Myocyte (in vitro differentiated cells): ENCODE data around the gene ALDH1A1. TPM values are rescaled to one million over a fixed set of nuclear protein-coding genes. Genes with fewer than 3 reads are reported as not detected.

ENCODE experiments used
- DNase-seq: peaks from one replicate; pipeline ENCODE4 v3.0.0-alpha.2; 2012; ENCODE audit warnings: low read depth
- total RNA-seq: library from RNA; depleted of rRNA; stranded (reverse); fragments of >200 nt; gene quantifications from 2 replicates; pipeline ENCODE4 v1.2.3, GENCODE V29; 2014

ALDH1A1 gene
- total RNA-seq, 1 donor from 2014 or later = 255 TPM

GRCh38 chr9:72921888-72922654, 30.8 kb downstream of the ALDH1A1 start:
- DNase-seq = no peak

GRCh38 chr9:72919246-72919945, 33.5 kb downstream of the ALDH1A1 start:
- DNase-seq = no peak

- DNase-seq = no peak
These were observed 34.9 kb downstream of the ALDH1A1 start for GRCh38 chr9:72917892-72918509.

GRCh38 chr9:72915659-72916058, 37.2 kb downstream of the ALDH1A1 start:
- DNase-seq = no peak

- no peak for DNase-seq
These were observed 38.1 kb downstream of the ALDH1A1 start for GRCh38 chr9:72914750-72915149.

- DNase-seq = no peak
These were observed 39.4 kb downstream of the ALDH1A1 start for GRCh38 chr9:72913382-72914009.

- no peak for DNase-seq
These were observed 40.1 kb downstream of the ALDH1A1 start for GRCh38 chr9:72912476-72913381.

- no peak for DNase-seq
These were observed 41.0 kb downstream of the ALDH1A1 start for GRCh38 chr9:72911816-72912215.

GRCh38 chr9:72911247-72911775, 41.5 kb downstream of the ALDH1A1 start:
- DNase-seq = no peak

- DNase-seq = no peak
These were observed 43.4 kb downstream of the ALDH1A1 start for GRCh38 chr9:72909428-72909827.

- no peak for DNase-seq
These were observed 45.4 kb downstream of the ALDH1A1 start for GRCh38 chr9:72907421-72907820.

- no peak for DNase-seq
These were observed 46.0 kb downstream of the ALDH1A1 start for GRCh38 chr9:72906810-72907209.

GRCh38 chr9:72905514-72906480, 47.1 kb downstream of the ALDH1A1 start:
- no peak for DNase-seq

- no peak for DNase-seq
These were observed 48.4 kb downstream of the ALDH1A1 start for GRCh38 chr9:72904267-72905093.

GRCh38 chr9:72903103-72903502, 49.8 kb downstream of the ALDH1A1 start:
- DNase-seq = no peak

GRCh38 chr9:72902268-72902667, 50.6 kb downstream of the ALDH1A1 start:
- DNase-seq = no peak

GRCh38 chr9:72899734-72900477, 52.9 kb downstream of the ALDH1A1 start:
- DNase-seq = no peak
